ENCODE measurements around the gene SUGP2.

SUGP2 gene

GRCh38 chr19:18951721-18952281, 81.5 kb downstream of the SUGP2 start:
- DNase-seq (ENCODE audit: low read depth) = no peak

DNA sequence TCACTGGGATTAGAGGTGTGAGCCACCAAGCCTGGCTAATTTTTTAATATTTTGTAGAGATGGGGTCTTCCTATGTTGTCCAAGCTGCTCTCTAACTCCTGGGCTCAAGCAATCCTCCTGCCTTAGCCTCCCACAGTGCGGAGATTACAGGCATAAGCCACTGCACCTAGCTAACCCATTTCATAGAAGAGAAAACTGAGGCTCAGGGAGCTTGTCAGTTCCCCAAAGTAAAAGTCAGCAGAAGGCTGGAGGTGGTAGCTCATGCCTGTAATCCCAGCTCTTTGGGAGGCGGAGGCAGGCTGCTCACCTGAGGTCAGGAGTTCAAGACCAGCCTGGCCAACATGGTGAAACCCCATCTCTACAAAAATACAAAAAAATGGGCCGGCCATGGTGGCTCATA, 83.5 kb downstream of the SUGP2 start:
- DNase-seq (ENCODE audit: low read depth) = no peak

- DNase-seq (ENCODE audit: low read depth) = no peak
These were observed 84.4 kb downstream of the SUGP2 start for GRCh38 chr19:18948976-18949356.

GRCh38 chr19:18948075-18948975, 85.0 kb downstream of the SUGP2 start:
- no peak for DNase-seq (ENCODE audit: low read depth)

DNA sequence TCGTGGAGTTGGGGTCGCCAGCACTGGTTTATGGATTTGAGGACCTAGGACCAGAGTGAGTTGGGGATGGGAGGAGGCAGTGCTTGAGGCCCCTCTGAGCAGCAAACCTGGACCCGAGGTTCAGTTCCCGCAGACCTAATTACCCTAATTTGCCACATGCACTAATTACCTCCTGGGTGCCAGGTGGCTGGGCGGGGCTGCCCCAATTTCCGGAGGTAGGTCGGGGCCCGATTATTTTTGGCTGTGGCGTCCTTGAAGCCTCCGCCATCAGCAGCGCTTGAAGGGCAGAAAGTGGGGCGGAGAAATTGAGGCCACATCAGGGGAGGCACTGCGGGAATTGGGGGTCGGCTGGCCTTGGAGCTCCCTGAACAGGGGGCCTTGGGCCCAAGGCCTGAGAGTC, 86.4 kb downstream of the SUGP2 start:
- no peak for DNase-seq (ENCODE audit: low read depth)

DNA sequence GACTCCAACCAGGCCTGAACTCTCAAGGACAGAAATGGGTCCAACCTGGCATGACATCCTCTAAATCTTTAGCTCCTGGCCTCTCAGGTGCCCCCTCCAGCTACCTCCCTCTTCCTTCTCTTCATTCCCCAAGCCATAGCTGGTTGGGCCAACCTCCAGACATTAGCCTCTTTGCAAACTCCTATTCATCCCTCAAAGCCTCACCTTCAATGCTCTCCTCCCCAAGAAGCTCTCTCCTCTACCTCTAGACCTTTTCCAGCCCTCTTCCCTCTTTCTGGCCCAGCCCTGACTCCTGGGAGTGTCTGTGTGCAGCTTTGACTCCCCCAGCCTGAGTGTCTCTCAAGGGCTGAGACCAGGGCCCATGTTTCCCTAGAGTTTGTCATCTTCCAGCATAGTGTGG, 87.0 kb downstream of the SUGP2 start:
- no peak for DNase-seq (ENCODE audit: low read depth)

DNA sequence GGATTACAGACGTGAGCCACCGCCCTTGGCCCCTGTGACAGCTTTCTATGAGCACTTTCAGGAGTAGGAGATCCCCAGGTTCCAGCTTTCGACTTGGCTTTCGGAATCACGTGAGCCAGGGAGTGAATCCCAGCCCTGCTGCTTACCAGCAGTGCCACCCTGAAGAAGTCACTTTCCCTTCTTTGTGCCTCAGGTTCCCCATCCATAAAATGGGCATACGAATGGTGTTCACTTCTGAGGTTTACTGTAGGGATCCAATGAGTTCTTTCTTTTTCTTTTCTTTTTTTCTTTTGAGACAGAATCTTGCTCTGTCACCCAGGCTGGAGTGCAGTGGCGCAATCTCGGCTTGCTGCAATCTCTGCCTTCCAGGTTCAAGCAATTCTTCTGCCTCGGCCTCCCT, 88.0 kb downstream of the SUGP2 start:
- DNase-seq (ENCODE audit: low read depth) = no peak

DNA sequence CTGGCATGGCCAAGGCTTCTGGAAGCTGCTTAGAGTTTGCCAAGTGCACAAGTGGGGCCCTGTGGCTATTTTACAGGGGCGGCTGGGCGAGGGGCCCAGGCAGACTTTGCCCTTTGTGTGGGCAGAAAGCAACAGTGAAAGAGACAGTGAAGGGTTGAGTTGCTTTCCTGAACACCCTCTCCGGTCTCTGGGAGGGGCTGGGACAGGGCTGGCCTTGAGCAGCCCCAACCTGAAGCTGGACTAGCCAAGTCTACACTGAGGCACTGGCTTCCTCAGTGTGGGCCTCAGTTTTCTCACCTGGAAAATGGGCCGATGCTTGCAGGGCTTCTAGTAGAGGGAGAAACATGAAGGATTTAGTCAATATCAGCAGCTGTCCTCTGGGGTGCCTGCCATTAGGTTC, 89.9 kb downstream of the SUGP2 start:
- DNase-seq (ENCODE audit: low read depth) = no peak

- DNase-seq (ENCODE audit: low read depth) = no peak
These were observed 90.6 kb downstream of the SUGP2 start for GRCh38 chr19:18942692-18943091.

- no peak for DNase-seq (ENCODE audit: low read depth)
These were observed 91.5 kb downstream of the SUGP2 start for GRCh38 chr19:18941628-18942354.
